Skeletal muscle tissue (tissue), 2 donors: ENCODE measurements around the gene TRIM7. TPM values are rescaled to one million over a fixed set of nuclear protein-coding genes. Genes with fewer than 3 reads are reported as not detected.

Experiments used
- small RNA-seq: library from RNA; depleted of rRNA; stranded (forward); fragments of <200 nt; gene quantifications from one replicate; pipeline ENCODE3, GENCODE V24; 2014
- total RNA-seq: library from RNA; depleted of rRNA; stranded (reverse); fragments of >200 nt; gene quantifications from one replicate; pipeline ENCODE4 v1.2.3, GENCODE V29; 2014

TRIM7 gene
- total RNA-seq, 1 donor from 2014 or later: 9.9 TPM

Small RNAs within 50 kb of the gene (small RNA-seq; reads per million reads assigned to genes)
- not detected for gene MIR4638
- gene SNORD95: not detected
- not detected for gene SNORD96A

Other genes starting within 250 kb of the TRIM7 start
- not detected for gene BTNL3, start 216.3 kb downstream of the TRIM7 start, total RNA-seq
- 9.9 TPM for gene BTNL9, start 164.9 kb downstream of the TRIM7 start, total RNA-seq
- not detected for gene OR2V1, start 74.0 kb downstream of the TRIM7 start, total RNA-seq
- not detected for gene OR2V2, start 57.6 kb downstream of the TRIM7 start, total RNA-seq
- 15.1 TPM for gene TRIM41, start 18.1 kb upstream of the TRIM7 start, total RNA-seq
- 4,748 TPM for gene RACK1, start 38.7 kb upstream of the TRIM7 start, total RNA-seq
- 4.2 TPM for gene TRIM52, start 55.9 kb upstream of the TRIM7 start, total RNA-seq
- not detected for gene OR4F3, start 162.1 kb upstream of the TRIM7 start, total RNA-seq